Endothelial cell of umbilical vein (primary cell): ENCODE results near the gene CEP97. TPM values are rescaled to one million over a fixed set of nuclear protein-coding genes. Genes with fewer than 3 reads are reported as not detected.

Experiments used
- BruUV-seq: library from RNA; stranded (reverse); fragments of 400-500 nt; replicated peaks from 2 replicates; lab custom pipeline; 2021; lab: Mats Ljungman, UMichigan
- CTCF ChIA-PET: fragments of 300-600, 350-600 bp; sonication (Branson Sonifier 250); formaldehyde crosslinking; loops from one replicate; lab custom pipeline; 2021; ENCODE audit warnings: antibody characterized with exemption, inconsistent platforms; lab: Charles Lee
- POLR2A ChIA-PET: fragments of 300-600, 350-600 bp; sonication (Branson Sonifier 250); formaldehyde crosslinking; loops from one replicate; lab custom pipeline; 2021; ENCODE audit warnings: antibody characterized with exemption, inconsistent platforms; lab: Charles Lee
- DNase-seq: peaks from one replicate; pipeline ENCODE4 v3.0.0-alpha.2; 2011; ENCODE audit warnings: low read depth, low spot score
- FAIRE-seq: peaks from 2 replicates; lab custom pipeline; 2011; peaks lifted over from hg19 to GRCh38; lab: Jason Lieb, UNC
- H2AFZ ChIP-seq: 2 replicates; pipeline ENCODE4 v1.6.0; 2012; ENCODE audit warnings: low read depth, low read length, control low read depth, inconsistent platforms
- H3K27ac ChIP-seq: 2 replicates; pipeline ENCODE4 v1.5.1; 2011; ENCODE audit warnings: low read depth, mild to moderate bottlenecking, control low read depth, low read length, moderate library complexity; ENCODE audit not compliant: insufficient read depth
- H3K27me3 ChIP-seq, 2 experiments: 2 replicates each; pipeline versions ENCODE4 v1.6.0 to v1.6.1; 2011; ENCODE audit warnings: low read length in 2 of 2, mixed read lengths in 1 of 2; ENCODE audit not compliant: control insufficient read depth in 2 of 2, insufficient read depth in 2 of 2
- H3K36me3 ChIP-seq, 2 experiments: 2 replicates in 1 of 2; 3 replicates in 1 of 2; pipeline ENCODE4 v1.5.1; 2011; ENCODE audit warnings: low read length in 2 of 2, mild to moderate bottlenecking in 1 of 2, moderate library complexity in 1 of 2; ENCODE audit not compliant: control insufficient read depth in 2 of 2, insufficient read depth in 2 of 2; ENCODE audit errors: extremely low read depth in 1 of 2
- H3K4me1 ChIP-seq: 3 replicates; pipeline ENCODE4 v1.5.1; 2011; ENCODE audit warnings: mild to moderate bottlenecking, low read length; ENCODE audit not compliant: control insufficient read depth, insufficient read depth; ENCODE audit errors: extremely low read depth
- H3K4me2 ChIP-seq: 2 replicates; pipeline ENCODE4 v1.6.1; 2011; ENCODE audit warnings: low read length, control low read depth, mixed read lengths; ENCODE audit not compliant: insufficient read depth
- H3K4me3 ChIP-seq, 3 experiments: fragments of 200-600 bp in 1 of 3; sonication (generic), shearing (Covaris generic) in 1 of 3; replicated peaks in 1 of 3; 2 replicates each; pipeline ENCODE4 v1.5.1; 2011 to 2016; ENCODE audit warnings: control low read depth in 3 of 3, low read length in 3 of 3, mild to moderate bottlenecking in 2 of 3, inconsistent platforms in 1 of 3, low read depth in 1 of 3, moderate library complexity in 1 of 3; ENCODE audit not compliant: insufficient read depth in 1 of 3
- H3K79me2 ChIP-seq: 2 replicates; pipeline ENCODE4 v1.6.0; 2012; ENCODE audit warnings: low read length, inconsistent platforms; ENCODE audit not compliant: control insufficient read depth, insufficient read depth
- H3K9ac ChIP-seq: replicated peaks from 2 replicates; pipeline ENCODE3; 2011; ENCODE audit warnings: low read length, control low read depth; ENCODE audit not compliant: insufficient read depth; ENCODE audit errors: extremely low read depth
- H3K9me1 ChIP-seq: replicated peaks from 3 replicates; pipeline ENCODE4 v1.6.0; 2011; ENCODE audit warnings: mild to moderate bottlenecking, low read length; ENCODE audit not compliant: control insufficient read depth, insufficient read depth; ENCODE audit errors: extremely low read depth
- H3K9me3 ChIP-seq: replicated peaks from 2 replicates; pipeline ENCODE4 v1.5.1; 2012; ENCODE audit warnings: low read length, inconsistent platforms; ENCODE audit not compliant: control insufficient read depth, insufficient read depth
- H4K20me1 ChIP-seq: replicated peaks from 2 replicates; pipeline ENCODE3; 2011; ENCODE audit warnings: mild to moderate bottlenecking, low read length; ENCODE audit not compliant: control insufficient read depth, insufficient read depth; ENCODE audit errors: extremely low read depth
- CTCF ChIP-seq, 2 donors: IDR thresholded peaks; 1 replicate in 1 of 2; 2 replicates in 1 of 2; pipeline ENCODE4 v1.5.1; 2011; ENCODE audit warnings: low read length in 2 of 2, mild to moderate bottlenecking in 2 of 2, moderate library complexity in 2 of 2, control low read depth in 1 of 2, inconsistent platforms in 1 of 2, low read depth in 1 of 2; ENCODE audit not compliant: insufficient read depth in 1 of 2; ENCODE audit errors: extremely low read depth in 1 of 2
- EZH2 ChIP-seq: IDR thresholded peaks from 2 replicates; pipeline ENCODE4 v1.6.1; 2012; ENCODE audit warnings: borderline replicate concordance, low read depth, mild to moderate bottlenecking, moderate library complexity, low read length, inconsistent platforms; ENCODE audit not compliant: severe bottlenecking
- FOS ChIP-seq: IDR thresholded peaks from 2 replicates; pipeline ENCODE4 v1.6.1; 2011; ENCODE audit warnings: mild to moderate bottlenecking, low read length, moderate library complexity, borderline replicate concordance; ENCODE audit not compliant: insufficient read depth
- GATA2 ChIP-seq: IDR thresholded peaks from 2 replicates; pipeline ENCODE4 v1.7.0; 2011; ENCODE audit warnings: low read depth, mild to moderate bottlenecking, moderate library complexity, mixed read lengths, low read length; ENCODE audit not compliant: insufficient read length, insufficient read depth
- JUN ChIP-seq: IDR thresholded peaks from 2 replicates; pipeline ENCODE4 v1.6.1; 2011; ENCODE audit warnings: borderline replicate concordance, low read depth; ENCODE audit not compliant: insufficient read length, insufficient read depth
- MAX ChIP-seq: IDR thresholded peaks from 2 replicates; pipeline ENCODE4 v1.6.1; 2011; ENCODE audit not compliant: insufficient read depth, insufficient read length
- MYC ChIP-seq: IDR thresholded peaks from one replicate; pipeline ENCODE4 v1.6.1; 2011; ENCODE audit warnings: mild to moderate bottlenecking, low read depth, low read length
- POLR2A ChIP-seq: IDR thresholded peaks from 2 replicates; pipeline ENCODE4 v1.6.1; 2012; ENCODE audit warnings: low read depth, mild to moderate bottlenecking, control low read depth, low read length
- POLR2AphosphoS5 ChIP-seq: IDR thresholded peaks from 2 replicates; pipeline ENCODE4 v1.6.1; 2012; ENCODE audit warnings: low read depth, mild to moderate bottlenecking, control low read depth, low read length, moderate library complexity; ENCODE audit not compliant: insufficient read depth
- dilution Hi-C: fragments of 300-500 bp; cut with MboI; formaldehyde crosslinking; loops from one replicate; pipeline ENCODE4 v1.15.0; 2019; ENCODE audit warnings: low sequenced_read_pairs; ENCODE audit not compliant: extremely low pct_ligation_motif_present
- intact Hi-C: fragments of 100-400 bp; cut with micrococcal nuclease; formaldehyde crosslinking; loops from one replicate; pipeline ENCODE4 v1.10.0; 2022
- polyA plus RNA-seq, 4 experiments: library from polyadenylated mRNA; depleted of rRNA in 3 of 4; stranded (reverse) in 3 of 4; unstranded in 1 of 4; fragments of >200 nt; gene quantifications; 2 replicates each; pipeline versions ENCODE4 v1.2.1 to v1.2.3, GENCODE V29; 2011 to 2012; ENCODE audit warnings: missing spikeins in 1 of 4
- total RNA-seq: library from RNA; stranded (reverse); gene quantifications from 2 replicates; pipeline ENCODE4 v1.2.3, GENCODE V29; 2021

The CEP97 gene
- total and polyA plus RNA-seq, 2 donors (not counting 3 experiments of a cell fraction or from before 2014, with no cell fraction given), result 1.9 to 10.3 TPM

- Histone ChIP-seq H3K4me2 (no peak overlapping the region), H2AFZ (no peak overlapping the region), H3K4me1 (peaks cover 14% of the 10 kb centered on the region), H3K79me2 (no peaks in the 10 kb centered on the region), H3K4me3 (no peak overlapping the region), H3K9ac (no peak overlapping the region), H4K20me1 (no peaks in the 10 kb centered on the region), H3K27me3 (no peaks in the 10 kb centered on the region), H3K36me3 (peaks cover 0 to 2% of the 10 kb centered on the region in 2 experiments), H3K9me1 (no peaks in the 10 kb centered on the region), H3K9me3 (no peaks in the 10 kb centered on the region), H3K27ac (no peak overlapping the region)
- dilution Hi-C loops, result no loop called here
- DNase-seq (no peak), FAIRE-seq (no peak)
- no TSS peak for BruUV-seq
- no peak for TF ChIP-seq MYC
- no peak for TF ChIP-seq POLR2AphosphoS5
- no peak for TF ChIP-seq POLR2A
- TF ChIP-seq JUN, result no peak
- no peak for TF ChIP-seq FOS
- TF ChIP-seq MAX, result no peak
- no peak for TF ChIP-seq CTCF (IDR thresholded peaks at IDR 0.05; ENCODE audit: extremely low read depth in 1 of 2, insufficient read depth in 1 of 2, low read depth in 1 of 2, low read length in 2 of 2)
- no peak for TF ChIP-seq EZH2
- no peak for TF ChIP-seq GATA2
- ChIA-PET CTCF (interaction anchor here (0.9 to 12.9 kb wide), 7 partner anchors 10 to 723 kb away, joined by 3 to 358 read pairs (median 5); no protein-coding TSS in a partner anchor), POLR2A (interaction anchor here (0.6 to 1.3 kb wide), 2 partner anchors 23 to 37 kb away, joined by 3 to 6 read pairs; partner anchors contain the start of gene NFKBIZ)
- intact Hi-C loops, result loop anchor here (1.0 kb wide), 4 partner anchors 38 to 416 kb away; no protein-coding TSS in a partner anchor
These were observed 88.5 kb downstream of the CEP97 start for GRCh38 chr3:101812895-101813294.
